Activated T-helper 9 cell treated with anti-CD3 and anti-CD28 coated beads, Interleukin-2, amount 50 U/mL, for 16 hours (primary cell): ENCODE results near the gene OR1K1.
"Not testable (repeated sequence)": the region's sequence is repeated elsewhere in the genome, so short reads cannot be mapped to it uniquely, and the experiment has no call there.

ENCODE experiments used
- DNase-seq: peaks from one replicate; pipeline ENCODE4 v3.0.0-alpha.2; 2020; ENCODE audit warnings: low read depth

Gene OR1K1

DNA sequence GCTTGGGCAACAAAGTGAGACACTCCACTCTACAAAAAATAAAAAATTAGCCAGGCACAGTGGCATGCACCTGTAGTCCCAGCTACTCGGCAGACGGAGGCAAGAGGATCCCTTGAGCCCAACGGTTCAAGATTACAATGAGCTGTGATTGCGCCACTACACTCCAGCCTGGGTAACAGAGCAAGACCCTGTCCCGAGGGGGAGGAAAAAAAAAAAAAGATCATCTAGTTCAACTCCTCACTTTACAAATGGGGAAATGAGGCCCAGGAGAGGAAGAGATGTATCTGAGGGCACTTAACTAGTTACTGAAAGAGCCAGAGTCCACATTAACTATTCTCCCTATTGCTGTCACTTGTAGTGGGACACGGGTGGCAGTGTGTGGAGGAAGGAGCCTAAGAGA lies 14.6 kb downstream of the OR1K1 start:
- DNase-seq = no peak

DNA sequence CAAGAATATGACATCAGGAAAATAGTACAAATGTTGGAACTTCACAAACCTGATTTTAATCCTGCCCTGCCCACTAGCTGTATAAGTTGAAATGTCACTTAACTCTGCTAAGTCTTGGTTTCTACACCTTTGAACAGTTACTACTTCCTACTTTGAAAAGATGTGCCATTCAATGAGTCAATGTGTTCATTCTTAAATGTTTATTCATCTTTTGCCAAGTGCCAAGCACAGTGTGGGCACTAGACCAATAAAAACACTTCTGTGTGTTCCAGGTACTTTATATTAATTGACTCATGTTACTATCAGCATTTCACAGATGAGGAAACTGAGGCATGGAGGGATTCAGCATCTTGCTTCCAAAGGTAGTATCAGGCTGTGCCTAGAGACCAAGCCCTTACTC lies 15.6 kb downstream of the OR1K1 start:
- DNase-seq = no peak

DNA sequence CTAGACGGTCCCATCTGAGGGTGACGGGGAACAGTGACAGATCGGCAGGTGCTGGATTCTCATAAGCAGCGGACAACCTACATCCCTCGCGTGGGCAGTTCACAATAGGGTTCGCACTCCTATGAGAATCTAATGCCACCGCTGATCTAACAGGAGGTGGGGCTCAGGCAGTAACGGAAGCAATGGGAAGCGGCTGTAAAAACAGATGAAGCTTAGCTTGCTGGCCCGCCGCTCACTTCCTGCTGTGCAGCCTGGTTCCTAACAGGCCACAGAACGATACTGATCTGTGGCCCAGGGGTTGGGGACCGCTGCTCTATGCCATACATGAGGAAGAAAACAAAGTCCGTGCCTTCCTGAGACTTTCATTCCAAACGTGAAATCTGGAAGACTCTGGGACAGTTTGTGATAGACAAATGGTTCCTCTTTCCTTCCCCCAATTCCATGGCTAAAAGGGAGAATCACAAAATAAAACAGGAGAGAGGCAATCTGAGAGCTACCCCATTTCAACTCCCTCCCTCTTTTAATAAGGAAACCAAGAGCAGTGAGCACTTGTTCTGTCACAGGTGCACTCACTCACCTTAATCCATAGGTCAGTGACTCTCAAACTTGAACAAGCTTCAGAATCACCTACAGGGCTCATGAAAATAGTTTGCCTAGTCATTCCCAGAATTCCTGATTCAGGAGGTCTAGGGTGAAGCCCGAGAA lies 16.4 kb downstream of the OR1K1 start:
- peak; percentile 10 for DNase-seq

DNA sequence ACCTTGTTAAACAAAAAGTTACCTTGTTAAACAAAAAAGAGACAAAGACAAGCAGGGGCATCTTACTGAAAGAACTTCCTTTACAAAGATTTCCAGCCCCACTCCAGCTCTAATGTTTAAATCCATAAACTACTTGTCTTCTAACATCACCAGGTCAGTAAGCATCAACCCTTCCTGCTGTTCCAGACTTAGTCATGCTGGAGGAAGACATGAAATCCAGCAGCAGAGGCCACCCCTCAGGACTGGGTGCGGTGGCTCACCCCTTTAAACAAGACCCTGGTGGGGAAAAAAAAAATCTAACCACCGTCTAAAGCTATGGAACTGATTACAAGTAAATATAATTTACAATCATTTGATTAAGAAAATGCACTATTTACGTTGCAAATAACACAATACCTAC lies 19.4 kb downstream of the OR1K1 start:
- DNase-seq = no peak

DNA sequence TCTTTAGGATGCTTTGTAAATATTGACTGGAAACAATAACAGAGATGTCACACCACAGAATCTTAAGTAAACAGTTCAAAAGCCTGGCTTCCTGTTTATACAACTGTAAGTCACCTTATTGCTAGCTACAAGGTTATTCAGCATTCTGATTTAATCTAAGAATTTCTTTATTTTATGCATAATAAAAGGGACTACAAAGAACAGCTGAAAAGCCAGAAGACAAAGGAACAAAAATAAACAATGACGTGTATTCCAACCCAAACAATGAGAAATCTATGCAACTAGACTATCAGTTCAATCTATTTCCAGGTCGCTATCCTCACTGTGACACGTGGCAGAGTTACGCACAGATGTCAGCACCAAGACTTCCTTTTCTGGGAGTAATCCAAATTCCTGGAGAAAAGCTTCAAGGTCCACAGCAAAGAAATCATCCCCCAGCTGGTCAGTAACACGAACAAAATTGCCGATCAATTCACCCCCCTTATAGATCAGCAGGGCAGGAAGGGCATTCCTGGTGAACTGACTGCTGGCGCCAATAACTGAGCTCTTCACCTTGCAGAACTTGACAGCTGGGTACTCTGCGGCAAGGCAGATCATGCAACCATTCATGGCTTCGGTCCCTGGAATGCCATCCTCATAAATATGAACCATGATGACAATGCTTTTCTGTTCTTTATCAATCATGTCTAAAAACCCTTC lies 20.0 kb downstream of the OR1K1 start:
- no peak for DNase-seq

DNA sequence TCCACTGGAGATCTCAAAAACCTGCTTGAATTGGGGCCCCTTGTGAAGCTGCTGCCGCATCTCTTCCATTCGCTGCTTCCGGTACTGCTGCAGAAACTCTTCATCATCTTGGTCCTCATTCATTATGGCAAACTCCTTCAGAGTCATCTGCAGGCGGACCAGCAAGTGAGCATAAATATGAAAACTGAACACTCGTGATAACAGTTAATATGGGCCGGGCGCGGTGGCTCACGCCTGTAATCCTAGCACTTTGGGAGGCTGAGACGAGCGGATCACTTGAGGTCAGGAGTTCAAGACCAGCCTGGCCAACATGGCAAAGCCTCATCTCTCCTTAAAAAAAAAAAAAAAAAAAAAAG lies 20.5 kb downstream of the OR1K1 start:
- DNase-seq = no peak

DNA sequence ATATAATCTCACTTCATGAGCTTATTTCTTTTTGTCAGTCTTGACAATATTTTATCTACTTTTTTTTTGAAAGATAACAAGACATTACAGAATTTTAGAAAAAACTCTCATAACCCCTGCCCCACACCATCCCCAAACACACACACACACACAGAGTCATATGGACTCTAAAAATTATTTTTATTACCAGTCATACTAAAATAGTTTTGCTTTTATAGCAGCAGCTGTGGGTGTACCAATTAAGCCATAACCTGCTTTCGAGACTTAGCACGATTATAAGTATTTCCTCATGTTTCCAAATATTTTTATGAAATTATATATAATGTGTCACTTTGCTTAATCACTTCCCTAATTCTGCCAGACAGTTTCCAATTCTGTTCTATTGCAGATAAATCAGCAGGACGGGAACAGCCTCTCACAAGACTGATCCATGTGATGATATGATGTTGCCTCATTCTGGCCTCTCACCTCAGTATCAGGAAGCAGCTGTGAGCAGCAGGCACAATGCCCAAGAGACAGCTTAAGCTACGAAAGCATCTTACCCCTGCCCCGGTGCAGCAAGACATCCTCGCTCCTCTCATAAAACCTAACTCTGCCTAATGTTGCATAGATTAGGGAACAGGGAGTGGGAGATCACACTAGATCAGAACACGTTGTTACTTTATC lies 21.5 kb downstream of the OR1K1 start:
- DNase-seq = no peak

DNA sequence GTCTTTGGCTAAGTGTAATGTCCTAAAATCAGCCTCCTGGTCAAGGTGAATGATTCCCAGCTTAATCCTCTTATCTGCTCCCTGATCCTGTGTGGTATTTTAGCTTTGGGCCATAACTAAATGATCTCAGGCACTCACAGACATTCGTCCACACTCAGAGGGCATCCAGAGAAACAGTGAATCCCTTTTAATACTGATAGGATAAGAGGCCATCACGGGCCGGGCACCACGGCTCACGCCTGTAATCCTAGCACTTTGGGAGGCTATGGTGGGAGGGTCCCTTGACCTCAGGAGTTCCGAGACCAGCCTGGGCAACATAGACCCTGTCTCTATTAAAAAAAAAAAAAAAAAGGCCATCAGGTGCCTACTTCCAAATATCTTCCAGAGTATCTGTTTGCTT lies 22.1 kb downstream of the OR1K1 start:
- DNase-seq = no peak

DNA sequence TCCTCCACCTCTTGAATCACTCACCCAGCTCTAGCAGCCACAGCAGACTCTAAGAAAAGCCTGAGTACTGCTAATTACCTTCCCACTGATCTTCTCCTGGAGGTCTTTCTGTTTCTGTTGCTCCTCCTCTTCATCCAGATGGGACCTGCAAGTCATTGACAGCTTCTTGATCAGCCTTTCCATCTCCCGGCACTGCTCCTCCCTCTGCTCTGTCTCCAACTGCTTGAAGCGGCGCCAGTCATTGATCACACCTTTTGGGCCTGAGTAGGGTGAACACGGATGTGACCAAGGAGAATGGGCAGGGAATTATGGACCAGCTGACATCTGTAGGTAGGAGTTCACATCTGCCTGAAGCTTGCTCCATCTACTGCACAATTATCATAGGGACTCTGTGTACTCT lies 23.0 kb downstream of the OR1K1 start:
- DNase-seq = no peak

DNA sequence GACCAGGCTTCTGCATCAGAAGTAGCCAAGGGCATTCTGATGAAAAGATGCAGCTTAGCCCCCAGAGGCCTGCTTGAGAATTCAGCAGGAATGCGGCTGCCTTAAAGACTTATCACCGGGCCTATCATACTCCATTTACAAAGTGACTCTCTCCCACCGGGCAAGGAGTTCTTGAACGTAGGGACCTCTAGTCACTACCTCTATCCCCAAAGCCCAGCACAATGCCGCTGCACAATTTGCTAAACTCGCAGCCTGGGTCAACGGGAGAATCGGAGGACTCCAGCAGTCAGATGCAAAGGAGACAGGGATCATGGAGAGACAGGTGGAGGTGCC lies 27.8 kb downstream of the OR1K1 start:
- no peak for DNase-seq

DNA sequence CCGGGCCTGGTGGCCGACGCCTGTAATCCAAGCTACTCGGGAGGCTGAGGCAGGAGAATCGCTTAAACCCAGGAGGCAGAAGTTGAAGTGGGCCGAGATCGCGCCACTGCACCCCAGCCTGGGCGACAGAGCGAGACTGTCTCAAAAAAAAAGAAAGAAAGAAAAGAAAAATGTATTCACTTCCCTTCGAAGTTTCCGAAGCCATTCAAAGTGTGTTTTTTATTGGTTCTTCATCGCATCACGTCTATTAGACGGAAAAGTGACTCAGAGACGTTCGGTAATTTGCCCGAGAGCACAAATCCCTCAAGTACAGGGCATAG lies 29.0 kb downstream of the OR1K1 start:
- not testable (repeated sequence) for DNase-seq

DNA sequence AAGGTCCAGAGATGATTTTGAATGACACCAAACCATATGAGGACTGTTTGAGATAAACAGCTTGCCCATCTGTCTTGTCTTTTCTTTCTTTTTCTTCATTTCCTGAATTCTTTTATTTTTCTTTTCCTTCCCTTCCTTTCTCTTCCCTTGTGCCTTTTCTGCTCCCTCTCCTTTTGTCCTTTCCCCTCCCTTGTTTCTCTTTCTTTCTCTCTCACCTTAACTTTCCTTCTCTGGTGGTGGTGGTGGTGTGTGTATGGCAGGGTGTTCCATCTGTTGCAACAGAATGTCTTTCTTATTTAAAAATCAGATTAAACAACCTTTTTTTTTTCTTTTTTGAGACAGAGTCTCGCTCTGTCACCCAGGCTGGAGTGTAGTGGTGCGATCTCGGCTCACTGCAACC lies 32.3 kb downstream of the OR1K1 start:
- no peak for DNase-seq

DNA sequence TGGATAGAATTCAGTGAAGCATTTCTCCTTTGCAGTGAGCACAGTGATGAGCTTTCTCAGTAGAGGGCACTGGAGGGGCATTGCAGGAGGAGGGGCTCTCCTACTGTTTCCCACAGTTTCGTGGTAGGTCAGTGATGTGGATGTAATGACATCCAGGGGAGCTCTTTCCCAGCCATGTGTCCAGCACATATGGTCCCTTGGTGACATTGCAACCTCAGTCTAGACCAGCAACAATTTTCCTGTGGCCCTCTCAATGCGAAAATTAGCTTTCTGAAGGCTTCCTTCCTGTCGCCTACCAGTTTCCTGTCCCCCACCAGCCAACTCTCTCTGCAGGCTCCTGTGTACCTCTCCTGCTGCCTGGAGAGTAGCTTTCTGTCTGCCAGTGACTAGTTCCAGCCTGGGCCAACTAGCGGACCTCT lies 35.4 kb downstream of the OR1K1 start:
- DNase-seq = no peak

DNA sequence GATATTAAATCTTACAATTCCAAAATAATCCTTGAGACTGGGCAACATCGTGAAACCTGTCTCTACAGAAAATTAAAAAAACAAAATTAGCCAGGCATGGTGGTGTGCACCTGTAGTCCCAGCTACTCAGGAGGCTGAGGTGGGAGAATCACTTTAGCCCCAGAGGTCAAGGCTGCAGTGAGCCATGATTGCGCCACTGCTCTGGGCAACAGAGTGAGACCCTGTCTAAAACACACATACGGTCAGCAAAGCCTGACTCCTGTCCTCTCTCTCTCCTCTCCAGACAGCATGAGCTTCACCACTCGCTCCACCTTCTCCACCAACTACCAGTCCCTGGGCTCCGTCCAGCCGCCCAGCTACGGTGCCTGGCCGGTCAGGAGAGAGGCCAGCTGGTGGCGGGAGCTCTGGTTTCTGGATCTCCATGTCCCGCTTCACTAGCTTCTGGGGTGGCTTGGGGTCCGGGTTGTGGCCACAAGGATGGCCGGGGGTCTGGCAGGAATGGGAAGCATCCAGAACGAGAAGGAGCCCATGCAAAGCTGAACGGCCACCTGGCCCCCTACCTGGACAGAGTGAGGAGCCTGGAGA lies 37.4 kb downstream of the OR1K1 start:
- DNase-seq = no peak

DNA sequence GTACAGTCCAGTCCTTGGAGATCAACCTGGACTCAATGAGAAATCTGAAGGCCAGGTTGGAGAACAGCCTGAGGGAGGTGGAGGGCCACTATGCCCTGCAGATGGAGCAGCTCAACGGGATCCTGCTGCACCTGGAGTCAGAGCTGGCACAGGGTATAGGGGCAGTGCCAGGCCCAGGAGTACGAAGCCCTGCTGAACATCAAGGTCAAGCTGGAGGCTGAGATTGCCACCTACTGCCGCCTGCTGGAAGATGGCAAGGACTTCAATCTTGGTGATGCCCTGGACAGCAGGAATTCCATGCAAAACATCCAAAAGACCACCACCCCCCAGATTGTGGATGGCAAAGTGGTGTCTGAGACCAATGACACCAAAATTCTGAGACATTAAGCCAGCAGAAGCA lies 38.5 kb downstream of the OR1K1 start:
- DNase-seq = not testable (repeated sequence)

DNA sequence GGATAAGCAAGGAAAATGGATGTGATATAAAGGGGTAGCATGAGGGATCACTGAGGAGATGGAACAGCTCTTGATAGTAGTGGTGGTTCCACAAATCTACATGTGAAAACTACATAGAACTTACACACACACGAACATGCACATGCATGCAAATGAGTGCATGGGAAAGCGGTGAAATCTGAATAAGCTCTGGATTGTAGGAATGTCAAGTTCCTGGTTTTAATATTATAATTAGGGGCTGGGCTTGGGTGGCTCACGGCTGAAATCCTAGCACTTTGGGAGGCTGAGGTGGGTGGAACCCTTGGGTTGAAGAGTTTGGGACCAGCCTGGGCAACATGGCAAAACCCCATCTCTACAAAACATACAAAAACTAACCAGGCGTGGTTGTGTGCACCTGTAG lies 41.6 kb downstream of the OR1K1 start:
- no peak for DNase-seq

DNA sequence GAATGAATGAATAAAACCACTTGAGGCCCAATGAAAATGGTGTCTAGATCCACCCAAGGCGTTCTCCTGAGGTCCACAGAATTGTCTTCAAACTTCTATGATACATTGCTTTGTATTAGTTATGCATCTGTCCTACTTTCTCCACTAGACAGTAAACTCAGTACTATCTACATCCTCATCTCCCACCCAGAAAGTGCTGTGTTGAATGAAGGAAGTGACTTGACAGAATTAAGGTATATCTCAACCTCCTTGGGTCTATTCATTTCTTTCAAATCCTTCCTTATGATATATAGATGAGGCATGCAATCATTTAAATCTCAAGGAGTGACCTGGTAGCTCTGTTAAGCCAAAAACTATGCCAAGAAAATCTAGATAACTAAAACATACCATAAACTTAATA lies 44.2 kb downstream of the OR1K1 start:
- DNase-seq = no peak

DNA sequence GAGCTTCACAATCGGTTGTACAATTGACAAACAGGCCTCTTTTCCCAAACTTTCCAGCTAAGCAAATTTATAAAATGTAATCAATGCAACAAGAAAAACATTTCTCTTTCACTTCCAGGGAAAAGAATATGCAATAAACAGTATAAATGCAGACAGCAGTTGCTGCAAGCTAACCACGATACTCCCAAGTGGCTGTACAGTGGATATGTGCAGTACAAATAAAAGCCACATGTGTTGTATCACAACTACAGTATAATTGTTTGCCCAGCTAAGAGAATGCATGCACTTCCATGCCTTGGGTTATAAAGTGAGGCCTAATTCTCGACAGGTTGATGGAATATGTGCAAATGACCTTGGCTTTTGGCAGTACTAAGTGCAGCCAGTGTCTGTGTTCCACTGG lies 45.2 kb downstream of the OR1K1 start:
- DNase-seq = no peak

DNA sequence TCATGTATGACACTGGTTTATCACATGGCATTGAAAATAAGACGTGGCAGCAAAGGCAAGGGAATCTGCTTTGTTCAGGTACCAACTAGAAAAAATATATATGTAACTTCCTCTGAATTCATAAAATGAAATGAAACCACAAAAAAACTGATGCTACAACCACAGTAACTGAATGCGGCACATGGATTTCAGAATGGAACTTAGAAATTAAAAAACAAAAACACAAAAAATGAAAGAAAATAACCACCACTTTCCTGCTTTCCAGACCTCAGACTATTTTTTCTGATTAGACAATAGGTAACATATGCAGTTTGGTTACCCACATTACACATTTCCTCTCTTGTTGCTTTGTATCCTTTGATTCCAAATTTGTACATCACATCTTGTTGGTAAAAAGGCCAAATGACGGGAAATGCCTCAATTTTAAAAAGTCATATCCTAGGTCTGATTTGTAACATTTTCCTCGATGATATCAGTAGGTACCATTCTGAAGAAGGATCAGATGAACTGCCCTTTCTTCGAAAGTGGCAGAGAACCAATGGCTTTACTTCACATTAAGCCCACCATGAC lies 46.5 kb downstream of the OR1K1 start:
- DNase-seq = no peak

DNA sequence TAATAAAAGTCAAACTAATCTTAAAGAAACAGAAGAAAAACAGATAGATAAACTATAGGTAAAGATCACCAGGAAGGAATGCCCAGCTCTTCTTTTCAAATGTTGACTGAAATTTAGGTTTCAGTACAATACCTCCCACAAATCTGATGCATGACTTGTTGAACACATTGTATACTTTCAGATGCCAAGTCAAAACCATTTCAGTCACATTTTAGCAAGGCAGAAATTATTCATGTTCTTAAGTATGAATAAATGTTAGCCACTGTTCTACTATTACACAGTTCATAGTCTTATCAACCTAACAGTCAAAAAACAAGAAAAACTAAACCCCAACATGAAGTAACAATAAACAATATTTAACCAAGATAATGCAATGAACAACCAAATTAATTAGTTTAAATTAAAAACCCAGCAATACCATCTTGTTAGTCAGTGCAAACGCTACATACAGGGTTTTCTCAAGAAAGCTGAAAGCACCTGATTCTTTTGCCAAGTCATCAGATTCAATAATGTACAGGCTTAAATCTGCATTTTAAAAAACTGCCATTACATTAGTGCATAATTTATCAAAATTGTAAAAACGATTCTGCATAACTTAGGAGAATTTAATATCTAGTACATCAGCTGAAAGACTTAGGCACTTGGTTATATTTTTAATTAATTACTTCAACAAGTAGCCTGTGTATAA lies 48.5 kb downstream of the OR1K1 start:
- DNase-seq = no peak
